Neuron (in vitro differentiated cells): ENCODE measurements around the gene LUZP1.

Experiments used
- H2AFZ ChIP-seq: one replicate; pipeline ENCODE4 v1.6.1; 2013; ENCODE audit warnings: low read depth, mild to moderate bottlenecking, inconsistent platforms, low read length, moderate library complexity
- H3K27me3 ChIP-seq: one replicate; pipeline ENCODE4 v1.6.1; 2013; ENCODE audit warnings: low read length; ENCODE audit not compliant: insufficient read depth
- H3K36me3 ChIP-seq: one replicate; pipeline ENCODE4 v1.6.1; 2013; ENCODE audit warnings: low read length; ENCODE audit not compliant: insufficient read depth
- H3K4me1 ChIP-seq: one replicate; pipeline ENCODE4 v1.6.1; 2013; ENCODE audit warnings: low read length; ENCODE audit not compliant: insufficient read depth
- H3K4me3 ChIP-seq: 2 replicates; pipeline ENCODE4 v1.5.1; 2013; ENCODE audit warnings: mild to moderate bottlenecking, low read length, moderate library complexity
- H3K9me3 ChIP-seq: one replicate; pipeline ENCODE4 v1.6.1; 2013; ENCODE audit warnings: low read length

The LUZP1 gene

DNA sequence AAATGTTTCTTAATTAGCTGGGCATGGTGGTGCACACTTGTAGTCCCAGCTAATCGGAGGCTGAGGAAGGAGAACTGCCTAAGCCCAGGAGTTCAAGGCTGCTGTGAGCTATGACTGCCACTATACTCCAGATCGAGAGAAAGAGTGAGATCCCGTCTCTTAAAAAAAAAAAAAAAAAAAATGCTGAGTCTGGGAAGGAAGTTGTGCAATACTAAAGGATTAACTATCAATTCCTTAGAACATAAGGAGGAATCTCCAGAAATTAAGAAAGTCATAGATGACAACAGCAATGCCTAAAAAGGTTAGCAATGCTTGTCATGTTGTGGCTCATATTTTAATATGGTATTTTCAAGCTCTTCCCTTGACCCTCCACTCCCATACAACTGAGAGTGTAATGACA lies 5.3 kb downstream of the LUZP1 start:
- no peaks in the 10 kb centered on the region for H3K36me3 ChIP-seq
- H2AFZ ChIP-seq, result no peak overlapping the region
- peaks cover 8% of the 10 kb centered on the region for H3K4me1 ChIP-seq
- H3K4me3 ChIP-seq, result no peak overlapping the region
- H3K9me3 ChIP-seq, result no peaks in the 10 kb centered on the region
- no peaks in the 10 kb centered on the region for H3K27me3 ChIP-seq

DNA sequence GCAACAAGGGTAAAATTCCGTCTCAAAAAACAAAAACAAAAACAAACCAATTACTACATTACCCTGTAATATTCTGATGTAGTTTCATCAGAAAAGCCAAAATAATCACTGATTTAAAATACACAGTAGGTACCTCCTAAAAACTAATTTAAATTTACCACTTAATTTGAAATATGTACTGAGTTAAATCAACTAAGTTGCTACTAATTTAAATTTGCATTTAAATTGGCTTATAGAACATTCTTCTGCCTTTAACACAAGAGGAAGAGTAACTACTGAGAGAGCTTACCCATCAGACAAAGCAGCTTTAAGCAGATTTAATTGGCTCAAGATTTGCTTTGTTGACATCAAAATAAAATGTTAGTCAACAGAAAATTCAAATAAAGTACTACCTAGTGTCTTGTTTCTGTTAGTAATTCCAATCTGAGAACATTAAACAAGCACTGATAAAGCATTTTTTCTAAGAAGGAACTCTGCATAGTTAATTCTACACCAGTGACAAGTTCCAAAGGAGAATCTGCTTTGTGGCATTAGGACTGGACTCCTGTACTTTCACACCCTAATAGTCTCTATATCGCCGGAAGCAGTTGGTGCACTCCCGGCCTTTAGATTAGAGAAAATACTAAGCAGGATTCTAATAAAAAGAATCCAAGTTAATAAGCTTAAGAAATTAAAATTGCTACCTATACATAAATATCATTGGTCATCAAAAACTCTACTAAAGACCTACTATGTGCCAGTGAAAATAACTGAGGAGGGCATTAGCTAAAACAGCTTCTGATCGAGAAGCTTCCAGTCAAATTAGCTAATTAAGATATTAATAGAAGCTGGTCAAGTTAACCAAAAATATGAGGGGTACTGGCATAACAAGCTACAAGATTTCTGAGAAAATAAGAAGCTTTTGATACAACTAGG lies 8.4 kb downstream of the LUZP1 start:
- Histone ChIP-seq H2AFZ (no peak overlapping the region), H3K4me1 (no peaks in the 10 kb centered on the region), H3K27me3 (no peaks in the 10 kb centered on the region), H3K9me3 (no peaks in the 10 kb centered on the region), H3K4me3 (no peak overlapping the region), H3K36me3 (no peaks in the 10 kb centered on the region)

DNA sequence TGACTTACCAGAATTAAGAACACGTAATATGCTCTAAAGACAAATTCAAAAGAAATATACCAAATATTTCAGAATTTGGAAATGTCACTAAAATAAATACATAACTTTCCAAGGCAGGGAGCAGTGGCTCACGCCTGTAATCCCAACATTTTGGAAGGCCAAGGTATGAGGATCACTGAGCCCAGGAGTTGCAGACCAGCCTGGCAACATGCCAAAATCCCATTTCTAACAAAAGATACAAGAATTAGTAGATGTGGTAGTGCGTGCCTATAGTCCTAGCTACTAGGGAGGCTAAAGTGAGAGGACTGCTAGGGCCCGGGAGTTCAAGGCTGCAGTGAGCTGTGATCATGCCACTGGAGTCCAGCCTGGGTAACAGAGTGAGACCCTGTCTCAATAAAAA lies 11.7 kb downstream of the LUZP1 start:
- no peaks in the 10 kb centered on the region for H3K36me3 ChIP-seq
- no peaks in the 10 kb centered on the region for H3K27me3 ChIP-seq
- H2AFZ ChIP-seq, result no peak overlapping the region
- no peak overlapping the region for H3K4me3 ChIP-seq
- H3K9me3 ChIP-seq, result no peaks in the 10 kb centered on the region
- no peaks in the 10 kb centered on the region for H3K4me1 ChIP-seq

DNA sequence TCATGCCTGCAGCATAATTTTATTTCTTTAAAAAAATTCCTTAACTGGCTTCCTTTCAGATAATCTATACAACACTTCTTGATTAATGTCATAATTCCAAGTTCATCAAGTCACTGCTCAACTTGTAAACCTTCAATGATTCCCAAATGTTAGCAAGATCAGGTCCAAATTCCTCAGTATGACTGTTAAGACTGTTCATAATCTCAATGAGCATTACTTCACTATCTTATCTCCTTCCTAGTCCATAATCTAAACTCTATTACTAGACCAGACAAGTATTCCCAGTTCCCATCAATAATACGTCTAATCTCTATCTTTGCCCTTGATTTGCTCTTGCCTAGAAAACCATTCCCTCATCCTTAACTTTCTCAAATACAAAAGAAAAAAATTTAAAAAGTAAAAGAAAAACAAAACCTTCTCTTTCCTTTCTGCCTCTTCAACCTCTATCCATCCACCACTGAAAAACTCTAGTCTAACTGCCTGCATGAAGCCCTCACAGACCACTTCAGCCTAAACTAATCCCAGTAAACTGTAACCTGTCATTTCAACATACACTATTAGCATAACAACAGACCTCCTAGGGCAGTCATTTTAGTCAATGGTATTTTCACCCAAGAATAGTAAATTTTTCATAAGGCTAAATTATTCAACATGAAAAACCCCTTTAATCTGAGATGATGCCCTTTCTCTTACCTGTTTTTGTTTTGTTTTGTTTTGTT lies 15.5 kb downstream of the LUZP1 start:
- H3K4me3 ChIP-seq, result no peak overlapping the region
- H3K27me3 ChIP-seq, result no peaks in the 10 kb centered on the region
- no peaks in the 10 kb centered on the region for H3K9me3 ChIP-seq
- no peaks in the 10 kb centered on the region for H3K36me3 ChIP-seq
- no peaks in the 10 kb centered on the region for H3K4me1 ChIP-seq
- no peak overlapping the region for H2AFZ ChIP-seq

DNA sequence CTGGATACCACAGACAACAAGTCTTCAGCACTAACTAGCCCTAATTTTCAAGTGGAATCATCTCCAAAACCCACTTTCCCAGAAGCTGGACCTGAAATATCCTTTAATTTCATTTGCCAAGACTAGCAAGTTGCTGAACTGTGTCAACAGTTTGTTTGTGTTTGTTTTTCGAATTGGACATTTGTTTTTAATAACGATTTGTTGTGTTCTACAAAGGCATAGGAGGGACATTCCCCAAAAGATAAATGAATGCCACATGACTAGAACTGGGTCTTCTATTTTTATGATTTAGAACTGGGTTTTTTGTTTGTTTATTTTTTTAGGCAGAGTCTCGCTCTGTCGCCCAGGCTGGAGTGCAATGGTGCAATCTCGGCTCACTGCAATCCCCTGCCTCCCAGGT lies 17.9 kb downstream of the LUZP1 start:
- Histone ChIP-seq H3K4me3 (no peak overlapping the region), H3K36me3 (no peaks in the 10 kb centered on the region), H3K9me3 (no peaks in the 10 kb centered on the region), H3K4me1 (no peaks in the 10 kb centered on the region), H3K27me3 (no peaks in the 10 kb centered on the region), H2AFZ (no peak overlapping the region)

DNA sequence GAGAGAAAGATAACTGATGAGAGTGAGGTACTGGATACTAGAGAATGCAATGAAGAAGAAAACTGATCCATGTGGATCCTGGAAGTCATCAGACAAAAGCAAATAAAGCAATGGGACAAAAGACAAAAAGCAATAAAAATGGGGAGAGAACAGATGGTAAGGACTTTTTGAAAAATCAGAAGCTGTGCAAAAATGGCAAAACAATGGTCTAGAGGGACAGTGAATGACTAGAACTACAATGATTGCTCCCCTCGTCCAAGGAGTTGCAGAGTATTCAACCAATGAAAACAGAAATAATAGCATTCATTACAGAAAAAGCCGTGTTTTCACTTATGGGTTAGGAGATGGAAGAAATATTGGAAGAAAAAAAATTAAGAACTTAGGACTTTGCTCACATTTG lies 18.5 kb downstream of the LUZP1 start:
- Histone ChIP-seq H2AFZ (no peak overlapping the region), H3K36me3 (no peaks in the 10 kb centered on the region), H3K4me3 (no peak overlapping the region), H3K4me1 (no peaks in the 10 kb centered on the region), H3K9me3 (no peaks in the 10 kb centered on the region), H3K27me3 (no peaks in the 10 kb centered on the region)

DNA sequence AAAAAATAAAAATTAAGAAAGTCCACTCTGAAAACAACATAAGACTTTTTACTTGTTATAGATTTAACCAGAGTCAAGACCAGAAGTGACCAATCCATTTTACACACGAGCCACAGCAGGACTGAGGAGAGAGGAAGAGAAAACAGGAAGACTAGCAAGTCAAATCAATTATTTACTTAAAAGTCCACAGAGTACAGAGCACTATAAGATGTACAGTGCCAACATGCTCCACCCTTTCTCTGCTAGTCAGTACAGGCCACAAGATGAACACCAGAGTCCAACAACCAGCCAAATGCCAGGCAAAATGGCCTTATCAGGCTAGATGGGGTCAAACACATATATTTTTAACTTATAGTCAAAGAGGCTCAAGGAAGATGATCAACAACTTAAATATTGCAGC lies 19.5 kb downstream of the LUZP1 start:
- no peaks in the 10 kb centered on the region for H3K36me3 ChIP-seq
- no peaks in the 10 kb centered on the region for H3K9me3 ChIP-seq
- H3K27me3 ChIP-seq, result no peaks in the 10 kb centered on the region
- no peak overlapping the region for H3K4me3 ChIP-seq
- H3K4me1 ChIP-seq, result no peaks in the 10 kb centered on the region
- H2AFZ ChIP-seq, result no peak overlapping the region

DNA sequence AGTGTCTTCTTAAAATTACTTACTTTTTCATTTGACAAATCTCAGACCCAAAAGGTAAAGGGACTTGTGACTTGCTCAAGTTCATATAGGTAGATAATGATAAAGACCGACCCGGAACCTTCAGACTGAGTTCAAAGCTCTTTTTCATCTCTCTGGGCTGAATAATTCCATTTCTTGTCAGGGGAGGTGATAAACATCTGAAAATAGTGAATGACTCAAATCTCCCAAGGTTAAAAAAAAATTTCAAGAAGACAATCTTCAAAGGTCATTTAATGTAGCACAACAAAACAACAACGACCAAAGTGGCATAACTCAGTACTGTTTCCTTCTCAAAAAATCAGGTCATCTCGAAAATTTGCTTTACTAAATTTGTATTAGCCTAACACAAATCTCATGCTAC lies 20.6 kb downstream of the LUZP1 start:
- Histone ChIP-seq H3K36me3 (no peaks in the 10 kb centered on the region), H3K4me1 (no peaks in the 10 kb centered on the region), H3K9me3 (no peaks in the 10 kb centered on the region), H3K27me3 (no peaks in the 10 kb centered on the region), H2AFZ (no peak overlapping the region), H3K4me3 (no peak overlapping the region)

DNA sequence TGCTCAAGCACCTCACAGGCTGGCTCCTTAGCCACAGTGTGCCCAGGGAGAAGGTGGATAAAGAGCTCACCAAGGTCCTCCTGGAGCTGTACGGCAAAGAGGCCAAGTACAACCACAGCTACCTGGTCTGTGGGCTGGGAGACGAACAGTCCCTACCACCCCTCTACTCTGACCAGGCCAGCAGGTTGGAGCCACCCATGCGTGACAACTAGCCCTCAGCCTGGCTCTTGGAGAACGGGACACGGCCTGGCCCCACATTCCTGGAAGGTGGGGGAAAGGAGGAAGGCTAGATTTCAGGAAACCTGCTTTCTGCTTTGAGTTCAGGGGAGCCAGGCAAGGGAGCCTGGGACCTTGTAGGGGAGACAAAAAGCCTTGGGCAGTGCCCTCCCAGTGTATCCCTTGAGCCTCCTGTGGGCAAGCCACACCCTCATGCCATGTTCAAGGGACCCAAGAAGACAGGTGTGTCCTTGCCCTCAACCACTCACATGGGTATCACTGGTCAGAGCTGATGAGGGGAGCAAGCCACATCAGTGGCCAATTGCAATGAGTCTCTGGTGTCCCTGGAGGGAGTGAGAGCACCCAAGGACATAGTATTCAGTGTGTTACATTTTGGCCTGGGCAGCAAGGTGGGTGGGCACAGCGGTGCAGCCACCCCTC lies 27.6 kb downstream of the LUZP1 start:
- Histone ChIP-seq H3K4me3 (no peak overlapping the region), H2AFZ (no peak overlapping the region), H3K36me3 (peaks cover 2% of the 10 kb centered on the region), H3K4me1 (no peaks in the 10 kb centered on the region), H3K9me3 (no peaks in the 10 kb centered on the region), H3K27me3 (no peaks in the 10 kb centered on the region)

DNA sequence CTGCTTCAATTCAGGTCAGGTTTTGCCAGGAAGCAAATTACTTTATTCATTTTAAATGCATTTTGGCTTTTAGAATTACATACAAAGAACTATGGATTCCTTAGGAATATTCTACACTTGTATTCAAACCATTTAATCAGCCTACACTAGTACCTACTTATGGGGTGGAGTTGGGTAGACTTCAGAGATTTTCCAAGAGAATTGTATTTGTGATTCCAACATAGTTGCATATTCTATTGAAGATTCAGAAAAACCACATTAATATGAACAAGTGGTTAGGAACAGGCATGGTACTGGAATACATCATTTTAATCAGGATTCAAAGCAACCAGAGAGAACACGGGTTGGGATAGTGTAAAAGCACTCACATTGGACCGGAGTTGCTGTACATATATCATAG lies 33.4 kb downstream of the LUZP1 start:
- Histone ChIP-seq H3K4me3 (no peak overlapping the region), H3K36me3 (no peaks in the 10 kb centered on the region), H3K27me3 (no peaks in the 10 kb centered on the region), H3K4me1 (peaks cover 5% of the 10 kb centered on the region), H3K9me3 (no peaks in the 10 kb centered on the region), H2AFZ (no peak overlapping the region)

DNA sequence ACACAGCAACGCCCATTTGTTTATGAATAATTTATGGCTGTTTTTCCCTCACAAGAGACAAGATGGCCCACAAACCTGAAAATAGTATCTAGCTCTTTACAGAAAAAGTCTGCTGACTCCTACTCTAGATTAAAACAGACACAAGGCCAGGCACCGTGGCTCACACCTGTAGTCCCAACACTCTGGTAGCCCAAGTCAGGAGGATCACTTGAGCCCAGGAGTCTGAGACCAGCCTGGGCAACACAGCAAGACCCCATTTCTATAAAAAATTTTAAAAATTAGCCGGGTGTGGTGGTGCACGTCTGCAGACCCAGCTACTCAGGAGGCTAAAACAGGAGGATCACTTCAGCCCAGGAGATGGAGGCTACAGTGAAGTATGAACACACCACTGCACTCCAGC lies 34.6 kb downstream of the LUZP1 start:
- Histone ChIP-seq H2AFZ (no peak overlapping the region), H3K36me3 (no peaks in the 10 kb centered on the region), H3K4me1 (peaks cover 5% of the 10 kb centered on the region), H3K4me3 (no peak overlapping the region), H3K27me3 (no peaks in the 10 kb centered on the region), H3K9me3 (no peaks in the 10 kb centered on the region)

DNA sequence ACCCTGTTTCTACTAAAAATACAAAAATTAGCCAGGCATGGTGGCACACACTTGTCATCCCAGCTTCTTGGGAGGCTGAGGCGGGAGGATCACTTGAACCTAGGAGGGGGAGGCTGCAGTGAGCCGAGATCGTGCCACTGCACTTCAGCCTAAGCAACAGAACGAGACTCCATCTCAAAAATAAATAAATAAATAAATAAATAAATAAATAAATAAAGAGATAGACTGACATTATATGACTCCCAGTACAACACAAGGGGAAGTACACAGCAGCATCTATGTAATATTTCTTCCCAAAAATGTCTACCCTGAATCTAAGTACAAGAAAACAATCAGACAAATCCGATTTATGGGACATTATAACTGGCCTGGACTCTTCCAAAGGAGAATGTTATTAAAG lies 35.1 kb downstream of the LUZP1 start:
- Histone ChIP-seq H3K9me3 (no peaks in the 10 kb centered on the region), H3K36me3 (no peaks in the 10 kb centered on the region), H3K4me3 (no peak overlapping the region), H3K27me3 (no peaks in the 10 kb centered on the region), H3K4me1 (peaks cover 5% of the 10 kb centered on the region), H2AFZ (no peak overlapping the region)

DNA sequence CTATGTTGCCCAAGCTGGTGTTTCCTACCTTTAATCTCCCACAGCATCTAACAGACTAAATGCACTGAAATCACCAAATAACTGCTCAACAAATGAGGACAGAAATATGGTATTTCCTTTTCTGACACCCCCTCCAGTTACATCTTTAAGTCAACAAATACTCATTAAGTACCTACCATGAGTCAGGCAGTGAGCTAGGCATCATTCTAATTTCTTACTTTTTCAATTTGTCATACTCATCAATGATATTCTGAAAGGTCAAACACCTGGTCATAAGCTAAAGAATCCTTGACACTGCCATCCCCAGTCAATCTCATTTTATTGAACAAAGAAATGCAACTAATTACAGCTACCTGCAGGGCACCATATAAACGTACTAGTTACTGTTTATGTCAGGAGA lies 36.6 kb downstream of the LUZP1 start:
- Histone ChIP-seq H2AFZ (no peak overlapping the region), H3K36me3 (no peaks in the 10 kb centered on the region), H3K9me3 (no peaks in the 10 kb centered on the region), H3K27me3 (no peaks in the 10 kb centered on the region), H3K4me1 (peaks cover 5% of the 10 kb centered on the region), H3K4me3 (no peak overlapping the region)
